Measurements from ENCODE around the gene MYL2.

MYL2 gene

DNA sequence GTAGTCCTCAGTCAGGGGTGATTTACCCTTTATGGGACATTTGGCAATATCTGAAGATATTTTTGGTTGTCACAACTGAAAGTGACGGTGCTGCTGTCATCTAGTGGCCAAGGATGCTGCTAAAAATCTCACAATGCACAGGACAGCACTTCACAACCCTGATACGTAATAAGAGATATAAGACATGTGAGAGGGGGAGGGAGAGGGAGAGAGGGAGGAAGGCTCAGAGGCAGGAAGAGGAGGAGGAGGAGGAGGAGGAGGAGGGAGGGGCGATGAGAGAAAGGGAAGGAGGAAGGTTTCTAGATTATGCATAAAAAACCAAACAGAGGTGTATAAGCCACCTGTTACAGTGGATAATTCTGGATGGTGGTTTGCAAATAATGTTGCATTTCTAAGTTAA is 14.3 kb downstream of the MYL2 start:
- DNase-seq (ENCODE audit: low spot score) = no peak
- TF ChIP-seq, protein P1, sequence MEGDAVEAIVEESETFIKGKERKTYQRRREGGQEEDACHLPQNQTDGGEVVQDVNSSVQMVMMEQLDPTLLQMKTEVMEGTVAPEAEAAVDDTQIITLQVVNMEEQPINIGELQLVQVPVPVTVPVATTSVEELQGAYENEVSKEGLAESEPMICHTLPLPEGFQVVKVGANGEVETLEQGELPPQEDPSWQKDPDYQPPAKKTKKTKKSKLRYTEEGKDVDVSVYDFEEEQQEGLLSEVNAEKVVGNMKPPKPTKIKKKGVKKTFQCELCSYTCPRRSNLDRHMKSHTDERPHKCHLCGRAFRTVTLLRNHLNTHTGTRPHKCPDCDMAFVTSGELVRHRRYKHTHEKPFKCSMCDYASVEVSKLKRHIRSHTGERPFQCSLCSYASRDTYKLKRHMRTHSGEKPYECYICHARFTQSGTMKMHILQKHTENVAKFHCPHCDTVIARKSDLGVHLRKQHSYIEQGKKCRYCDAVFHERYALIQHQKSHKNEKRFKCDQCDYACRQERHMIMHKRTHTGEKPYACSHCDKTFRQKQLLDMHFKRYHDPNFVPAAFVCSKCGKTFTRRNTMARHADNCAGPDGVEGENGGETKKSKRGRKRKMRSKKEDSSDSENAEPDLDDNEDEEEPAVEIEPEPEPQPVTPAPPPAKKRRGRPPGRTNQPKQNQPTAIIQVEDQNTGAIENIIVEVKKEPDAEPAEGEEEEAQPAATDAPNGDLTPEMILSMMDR (conservative IDR thresholded peaks at IDR 0.05; ENCODE audit: low read depth) = no peak
- POLR2A ChIA-PET (ENCODE audit: low non-redundant PET) = no interaction called here
- H3K27ac ChIP-seq = no peak overlapping the region
- CTCF ChIA-PET = interaction anchor here (0.5 kb wide), 1 partner anchor 178 kb away, joined by 4 read pairs; no protein-coding TSS in a partner anchor

GRCh38 chr12:110903511-110903910 is 16.9 kb downstream of the MYL2 start:
- DNase-seq (ENCODE audit: low spot score) = no peak
- TF ChIP-seq, protein P1 (conservative IDR thresholded peaks at IDR 0.05; ENCODE audit: low read depth) = no peak
- CTCF ChIA-PET = no interaction called here
- H3K27ac ChIP-seq = no peak overlapping the region
- POLR2A ChIA-PET (ENCODE audit: low non-redundant PET) = no interaction called here

- DNase-seq (ENCODE audit: low spot score) = no peak
- TF ChIP-seq, protein P1 (conservative IDR thresholded peaks at IDR 0.05; ENCODE audit: low read depth) = no peak
- ChIA-PET POLR2A (ENCODE audit: low non-redundant PET) (no interaction called here), CTCF (no interaction called here)
- H3K27ac ChIP-seq = no peak overlapping the region
Observed at GRCh38 chr12:110901401-110901800, 19.0 kb downstream of the MYL2 start.

GRCh38 chr12:110896559-110896958 is 23.8 kb downstream of the MYL2 start:
- TF ChIP-seq, protein P1 (conservative IDR thresholded peaks at IDR 0.05; ENCODE audit: low read depth) = no peak
- ChIA-PET CTCF (interaction anchor here (1.2 kb wide), 1 partner anchor 375 kb away, joined by 4 read pairs; no protein-coding TSS in a partner anchor), POLR2A (ENCODE audit: low non-redundant PET) (interaction anchor here (0.6 kb wide), 1 partner anchor 51 kb away, joined by 3 read pairs; no protein-coding TSS in a partner anchor)
- peak; percentile 88 for DNase-seq (ENCODE audit: low spot score)
- H3K27ac ChIP-seq = peak overlapping the region; percentile 88

GRCh38 chr12:110893956-110894355 is 26.4 kb downstream of the MYL2 start:
- ChIA-PET POLR2A (ENCODE audit: low non-redundant PET) (no interaction called here), CTCF (interaction anchor here (0.6 to 1.2 kb wide), 6 partner anchors 31 to 947 kb away, joined by 3 to 8 read pairs (median 3); no protein-coding TSS in a partner anchor)
- DNase-seq (ENCODE audit: low spot score) = no peak
- TF ChIP-seq, protein P1 (conservative IDR thresholded peaks at IDR 0.05; ENCODE audit: low read depth) = no peak
- H3K27ac ChIP-seq = peak overlapping the region; percentile 68; the same call in 1 of the 2 replicates

DNA sequence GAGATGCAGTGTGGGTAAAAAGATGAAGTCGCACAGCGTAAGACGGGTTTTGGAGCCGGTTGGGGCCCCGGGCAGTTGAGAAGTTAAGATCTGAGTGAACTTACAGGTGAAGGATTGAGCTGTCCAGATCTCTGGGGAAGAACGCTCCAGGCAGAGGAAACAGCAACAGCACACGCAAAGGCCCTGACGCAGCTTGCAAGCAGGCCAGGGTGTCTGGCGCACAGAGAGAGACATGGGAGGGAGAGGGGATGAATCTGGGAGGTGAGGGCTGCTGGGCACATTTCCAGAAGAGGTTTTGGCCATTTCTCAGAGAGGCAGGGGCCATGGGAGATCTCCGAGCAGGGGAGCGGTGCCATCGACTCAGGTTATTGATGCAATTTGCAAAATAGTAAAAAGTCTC is 31.0 kb downstream of the MYL2 start:
- H3K27ac ChIP-seq = no peak overlapping the region
- TF ChIP-seq, protein P1 (conservative IDR thresholded peaks at IDR 0.05; ENCODE audit: low read depth) = no peak
- ChIA-PET POLR2A (ENCODE audit: low non-redundant PET) (no interaction called here), CTCF (no interaction called here)
- DNase-seq (ENCODE audit: low spot score) = no peak

Measured in RWPE1 (cell line).